Measurements from ENCODE around the gene RYR2.
"Not testable (repeated sequence)": the region's sequence is repeated elsewhere in the genome, so short reads cannot be mapped to it uniquely, and the experiment has no call there.

The RYR2 gene

DNA sequence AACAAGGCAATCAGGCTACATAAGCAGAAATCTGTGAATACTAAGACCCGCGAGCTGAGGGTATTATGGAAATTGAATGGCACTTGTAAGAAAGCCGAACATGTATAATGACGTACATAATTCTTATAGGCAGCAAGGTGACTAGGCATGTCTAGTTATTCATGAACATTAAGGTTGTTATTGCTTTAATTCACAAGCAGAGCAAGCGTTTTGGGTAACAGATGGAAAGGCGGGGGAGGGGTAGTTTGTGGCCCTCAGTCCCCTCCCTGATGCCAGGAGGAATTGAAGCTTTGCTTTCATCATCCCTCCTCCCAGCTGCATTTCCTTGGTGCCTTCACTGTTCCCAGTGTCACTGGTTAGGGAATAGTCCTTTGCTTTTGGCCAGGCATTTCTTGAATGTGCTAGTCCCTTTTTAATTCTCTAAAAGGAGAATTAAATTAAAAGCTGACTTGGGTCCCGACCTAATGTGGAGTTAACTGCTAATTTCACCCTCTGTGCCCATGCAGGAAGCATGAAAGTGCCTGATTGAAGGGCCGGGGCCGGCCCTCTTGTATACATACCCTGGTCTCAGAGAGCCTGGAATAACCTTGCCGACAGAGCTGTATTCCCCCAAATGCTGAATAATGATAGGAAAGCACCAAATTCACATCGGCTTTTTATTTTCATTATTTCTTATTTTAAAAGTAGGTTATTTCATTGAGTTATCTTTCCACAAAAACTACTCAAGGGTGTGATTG, 42.5 kb downstream of the RYR2 start:
- no peak for DNase-seq

DNA sequence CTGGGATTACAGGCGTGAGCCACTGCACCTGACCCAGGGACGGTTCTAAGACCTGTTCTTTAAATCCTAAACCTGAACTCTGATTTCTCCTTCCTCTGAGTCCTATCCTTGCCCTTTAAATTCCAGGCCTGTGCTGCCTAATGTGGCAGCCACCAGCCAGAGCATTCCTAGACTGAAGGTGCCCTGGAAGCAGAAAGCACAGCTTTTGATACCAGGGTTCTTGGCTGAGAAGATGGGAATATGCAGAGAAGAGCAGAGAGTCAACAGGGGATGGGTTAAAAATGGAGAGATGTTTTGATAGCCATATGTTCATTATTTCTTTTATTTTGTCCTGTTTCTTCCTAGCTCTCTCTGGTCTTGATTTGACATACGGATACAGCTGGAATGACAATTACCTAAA, 49.7 kb downstream of the RYR2 start:
- no peak for DNase-seq

DNA sequence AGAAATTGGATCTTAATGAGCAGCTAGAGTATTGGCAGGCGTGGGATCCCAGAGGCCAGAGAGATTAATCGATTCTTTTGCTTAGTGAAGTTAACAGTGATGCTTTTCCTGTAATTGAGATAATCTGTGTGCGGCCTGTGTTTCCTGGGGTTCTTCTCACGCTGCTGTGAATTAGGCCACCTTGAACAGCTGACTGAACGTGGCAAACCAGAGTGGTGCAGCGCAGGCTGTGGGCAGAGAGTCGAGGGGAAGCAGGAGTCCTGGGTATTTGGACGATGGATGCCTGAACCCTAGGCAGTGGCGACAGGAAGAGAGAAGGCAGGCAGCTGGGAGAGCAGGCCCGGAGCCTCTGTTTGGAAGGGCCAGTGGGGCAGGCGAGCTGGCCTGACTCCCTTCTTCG, 51.7 kb downstream of the RYR2 start:
- no peak for DNase-seq

DNA sequence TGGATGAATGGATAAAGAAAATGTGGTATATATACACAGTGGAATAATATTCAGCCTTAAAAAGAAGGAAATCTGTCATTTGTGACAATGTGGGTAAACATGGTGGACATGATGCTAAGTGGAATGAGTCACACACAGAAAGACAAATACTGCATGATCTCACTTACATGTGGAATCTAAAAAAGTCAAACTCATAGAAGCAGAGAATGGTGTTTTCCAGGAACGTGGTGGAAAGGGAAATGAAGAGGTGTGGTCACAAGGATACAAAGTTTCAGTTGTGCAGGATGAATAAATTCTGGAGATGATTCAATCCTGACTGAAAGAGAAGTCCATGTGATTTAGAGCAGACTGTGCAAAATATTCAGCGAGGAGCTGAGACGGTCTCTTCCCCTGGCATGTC, 56.6 kb downstream of the RYR2 start:
- DNase-seq = no peak

DNA sequence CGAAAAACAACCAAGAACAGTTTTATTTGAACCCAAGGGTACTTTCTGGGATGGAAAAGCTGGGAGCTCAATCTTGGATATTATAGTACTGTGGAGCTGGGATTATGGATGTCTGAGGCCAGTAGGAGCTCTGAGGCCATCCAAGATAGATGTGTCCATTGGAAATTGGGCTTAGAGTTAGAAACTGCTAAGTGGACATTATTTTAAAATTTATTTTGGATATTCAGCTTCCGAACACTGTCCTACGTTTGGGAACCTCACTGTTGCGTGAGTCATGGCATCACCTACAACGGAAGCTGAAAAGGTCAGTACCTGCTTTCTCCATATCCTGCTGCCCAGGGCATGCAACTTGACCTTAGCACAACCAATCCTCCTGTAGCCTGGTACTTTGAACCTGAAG, 61.0 kb downstream of the RYR2 start:
- DNase-seq = no peak

DNA sequence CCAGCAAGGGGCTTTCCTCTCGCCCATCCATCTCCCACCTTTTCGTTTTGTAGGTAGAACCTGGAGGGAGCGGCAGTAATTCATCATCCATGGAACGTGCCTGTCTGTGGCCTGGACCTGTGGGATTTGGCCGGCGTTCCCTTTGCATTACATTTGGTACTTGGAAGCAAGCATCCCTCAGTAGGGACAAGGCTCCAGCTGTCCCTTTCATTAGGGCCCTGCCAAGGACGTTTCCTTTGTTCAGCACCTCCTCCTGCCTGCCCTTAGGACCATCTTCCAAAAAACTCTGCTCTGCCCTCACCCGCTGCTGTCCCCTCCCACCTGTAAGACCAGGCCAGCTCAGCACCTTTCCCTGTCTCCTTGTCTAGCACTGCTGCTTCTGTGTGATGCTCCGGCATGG, 62.1 kb downstream of the RYR2 start:
- no peak for DNase-seq

DNA sequence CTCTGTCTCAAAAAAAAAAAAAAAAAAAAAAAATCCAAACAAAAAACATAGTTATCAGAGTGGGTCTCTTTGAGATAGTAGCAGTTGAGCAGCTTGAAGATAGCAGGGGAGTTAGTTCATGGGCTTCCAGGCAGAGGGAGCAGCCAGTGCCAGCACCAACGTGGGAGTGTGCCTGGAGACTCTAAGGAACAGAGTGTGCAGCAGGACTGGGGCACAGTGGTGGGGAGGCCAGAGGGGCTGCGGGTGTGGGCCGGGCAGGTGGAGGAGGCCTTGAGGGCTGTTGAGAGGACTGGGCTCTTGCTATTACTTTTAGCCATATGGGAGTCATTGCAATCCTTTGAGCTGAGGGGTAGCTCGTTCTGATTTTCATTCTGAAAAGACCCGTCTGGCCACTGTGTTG, 63.8 kb downstream of the RYR2 start:
- DNase-seq = no peak

DNA sequence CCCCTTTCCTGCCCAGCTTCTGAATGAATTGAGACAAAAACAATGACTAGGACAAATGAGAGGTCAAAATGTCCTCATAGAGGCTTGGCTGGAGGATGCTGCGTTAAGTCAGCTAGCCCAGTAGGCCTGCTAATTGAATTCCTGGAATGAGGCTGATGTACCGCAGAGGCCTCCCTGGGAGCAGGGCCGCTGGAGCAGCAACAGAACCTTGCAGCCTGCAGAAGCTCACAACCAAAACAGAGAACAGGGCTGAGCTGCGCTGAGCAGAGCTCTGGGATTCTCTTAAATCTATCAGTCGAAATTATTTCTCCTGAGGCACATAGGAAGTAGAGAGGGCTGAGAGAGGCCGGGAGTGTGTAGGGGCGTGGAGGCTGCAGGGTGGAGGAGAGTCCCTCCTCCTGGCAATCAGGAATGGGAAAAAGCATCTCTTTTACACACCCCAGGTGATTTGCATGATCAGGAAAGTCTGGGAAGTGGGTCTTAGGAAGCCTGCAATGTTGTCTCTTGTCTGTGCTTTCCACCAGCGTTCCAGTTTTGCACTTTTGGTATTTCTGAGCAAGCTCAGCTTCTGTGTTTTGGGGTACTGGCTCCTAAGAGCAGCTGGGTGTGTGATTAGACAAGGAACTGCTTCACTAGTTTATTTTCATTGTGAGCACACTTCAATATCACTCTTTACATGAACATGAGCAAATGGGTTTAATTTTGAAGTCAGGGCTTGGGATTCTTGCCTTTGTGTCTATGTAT, 66.5 kb downstream of the RYR2 start:
- DNase-seq = no peak

DNA sequence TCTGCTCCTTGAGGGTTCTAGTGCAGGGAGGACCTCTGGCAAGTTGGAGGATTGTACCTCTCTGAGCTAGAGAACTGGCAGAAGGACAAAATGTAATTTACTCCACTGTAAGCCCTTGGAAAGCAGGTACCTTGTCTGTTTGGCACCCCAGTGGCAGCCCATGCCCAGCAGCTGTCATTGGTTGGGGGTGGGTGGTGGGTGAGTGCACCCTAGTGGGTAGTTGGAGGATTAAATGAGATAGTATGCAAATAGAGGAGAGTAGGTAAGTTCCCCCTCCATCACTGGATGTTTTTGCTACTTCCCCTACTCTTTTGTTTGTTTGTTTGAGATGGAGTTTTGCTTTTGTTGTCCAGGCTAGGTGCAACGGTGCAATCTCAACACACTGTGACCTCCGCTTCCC, 69.8 kb downstream of the RYR2 start:
- no peak for DNase-seq

DNA sequence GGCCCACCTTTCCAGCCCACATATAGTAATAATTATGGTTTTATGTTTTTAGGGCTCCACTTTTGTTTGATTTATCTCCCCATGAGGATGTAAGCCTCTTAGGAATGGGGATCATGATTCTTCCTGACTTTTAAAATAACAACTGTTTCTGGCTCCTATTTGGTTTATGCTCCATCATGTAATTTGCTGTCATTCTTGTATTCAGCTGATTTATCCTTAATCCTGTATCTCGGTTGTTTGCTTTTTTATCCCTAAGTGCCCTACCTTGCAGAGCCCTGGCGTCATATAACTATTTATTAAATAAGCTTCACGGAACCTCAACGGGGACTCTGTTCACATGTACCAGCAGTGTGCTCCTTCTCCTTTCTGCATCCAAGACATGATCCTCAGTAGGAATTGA, 70.7 kb downstream of the RYR2 start:
- DNase-seq = no peak

DNA sequence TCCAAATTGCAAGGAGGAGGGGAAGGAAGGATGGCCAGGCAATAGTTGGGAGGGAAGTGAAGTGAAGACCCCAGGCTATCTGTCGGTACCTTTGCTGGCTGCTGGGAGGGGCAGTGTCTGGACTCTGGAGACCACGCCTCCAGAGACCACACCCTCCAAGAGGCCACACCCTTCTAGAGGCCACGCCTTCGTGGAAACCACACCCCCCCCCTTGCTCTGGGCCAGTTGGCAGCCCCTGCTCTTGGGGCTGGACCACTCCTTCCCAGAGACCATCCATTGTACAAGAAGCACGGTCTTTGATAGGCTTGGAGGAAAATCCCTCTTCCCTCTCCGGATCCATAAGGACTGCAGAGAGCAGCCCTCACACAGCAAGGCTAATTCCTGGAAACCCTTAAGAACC, 73.1 kb downstream of the RYR2 start:
- no peak for DNase-seq

DNA sequence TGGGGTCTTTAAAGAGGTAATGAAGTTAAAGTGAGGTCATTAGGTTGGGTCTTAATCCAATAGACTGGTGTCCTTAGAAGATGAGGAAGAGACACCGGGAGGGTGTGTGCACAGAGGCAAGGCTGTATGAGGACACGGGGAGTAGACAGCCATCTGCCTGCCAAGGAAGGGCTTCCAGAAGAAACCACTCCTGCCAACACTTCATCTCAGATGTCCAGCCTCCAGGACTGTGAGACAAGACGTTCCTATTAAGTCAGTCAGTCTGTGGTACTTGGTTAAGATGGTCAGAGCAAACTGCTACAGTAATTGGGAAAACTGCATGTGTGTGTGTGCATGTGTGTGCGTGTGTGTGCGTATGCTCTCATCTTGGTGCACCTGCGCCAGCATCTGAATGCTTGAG, 77.1 kb downstream of the RYR2 start:
- no peak for DNase-seq

DNA sequence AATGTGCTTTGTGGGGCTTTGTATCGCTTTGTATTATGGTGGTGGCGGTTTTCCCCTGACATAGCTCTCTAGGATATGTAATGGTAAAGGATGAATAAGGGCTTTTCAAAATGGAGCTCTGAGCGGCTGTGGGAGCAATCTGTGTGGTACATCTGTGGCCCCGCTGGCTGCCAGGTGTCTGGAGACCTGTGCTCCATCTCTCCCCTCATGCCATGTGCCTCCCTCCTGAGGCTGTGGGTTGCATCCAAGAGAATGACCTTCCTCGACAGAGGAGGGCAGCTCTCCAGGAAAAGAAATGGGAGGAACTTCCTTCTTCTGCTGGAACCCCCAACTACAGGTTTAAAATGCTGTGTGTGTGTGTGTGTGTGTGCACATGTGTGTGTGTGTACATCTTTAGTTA, 78.7 kb downstream of the RYR2 start:
- no peak for DNase-seq

DNA sequence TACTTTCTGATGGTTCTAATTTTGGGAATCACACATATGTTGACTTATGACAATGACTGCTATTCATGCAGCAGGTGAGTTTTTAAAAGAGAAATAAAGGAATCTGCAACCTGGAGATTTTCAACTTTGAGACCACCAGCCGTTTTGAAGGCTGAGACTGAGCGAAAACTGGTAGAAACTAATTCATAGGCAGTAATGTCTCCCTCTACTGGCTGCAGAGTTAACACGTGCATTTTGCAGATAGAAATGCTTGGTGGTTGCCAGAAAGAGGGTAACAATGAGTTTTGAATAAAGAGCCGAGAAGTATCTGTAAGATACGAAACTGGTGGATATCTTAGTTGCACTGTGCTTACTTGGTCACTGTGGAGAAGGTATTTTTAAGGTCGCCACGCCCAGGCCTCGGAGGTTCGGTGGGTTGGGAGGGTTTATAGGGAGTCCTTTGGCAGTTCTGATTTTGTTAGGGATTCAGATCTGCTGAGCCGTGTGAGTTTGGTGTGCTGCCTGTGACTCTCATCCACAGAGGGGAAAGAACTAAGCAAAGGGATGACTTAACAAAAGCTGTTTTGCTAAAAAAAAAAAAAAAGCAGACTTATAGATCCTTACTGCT, 83.0 kb downstream of the RYR2 start:
- no peak for DNase-seq

DNA sequence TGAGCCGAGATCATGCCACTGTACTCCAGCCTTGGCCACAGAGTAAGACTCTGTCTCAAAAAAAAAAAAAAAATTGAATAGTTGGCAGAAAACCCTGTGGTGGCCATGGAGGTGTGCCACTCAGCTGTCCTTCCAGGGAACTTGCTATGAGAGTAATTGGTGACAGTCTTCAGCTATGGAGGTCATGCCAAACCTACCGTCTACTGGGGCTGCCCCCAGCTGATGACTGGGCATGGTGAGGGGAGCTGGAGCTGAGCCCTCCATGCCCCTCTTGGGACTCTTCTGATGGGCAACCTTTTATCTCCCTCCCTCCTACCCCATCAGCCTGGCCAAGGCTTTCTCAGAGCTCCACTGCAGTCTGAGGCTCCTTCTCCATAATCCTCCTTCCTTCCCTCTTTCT, 84.2 kb downstream of the RYR2 start:
- no peak for DNase-seq

DNA sequence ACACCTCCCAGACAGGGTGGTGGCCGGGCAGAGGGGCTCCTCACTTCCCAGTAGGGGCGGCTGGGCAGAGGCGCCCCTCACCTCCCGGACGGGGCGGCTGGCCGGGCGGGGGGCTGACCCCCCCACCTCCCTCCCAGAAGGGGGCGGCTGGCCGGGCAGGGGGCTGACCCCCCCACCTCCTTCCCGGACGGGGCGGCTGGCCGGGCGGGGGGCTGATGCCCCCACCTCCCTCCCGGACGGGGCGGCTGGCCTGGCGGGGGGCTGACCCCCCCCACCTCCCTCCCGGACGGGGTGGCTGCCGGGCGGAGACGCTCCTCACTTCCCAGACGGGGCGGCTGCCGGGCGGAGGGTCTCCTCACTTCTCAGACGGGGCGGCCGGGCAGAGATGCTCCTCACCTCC, 85.3 kb downstream of the RYR2 start:
- DNase-seq = not testable (repeated sequence)

DNA sequence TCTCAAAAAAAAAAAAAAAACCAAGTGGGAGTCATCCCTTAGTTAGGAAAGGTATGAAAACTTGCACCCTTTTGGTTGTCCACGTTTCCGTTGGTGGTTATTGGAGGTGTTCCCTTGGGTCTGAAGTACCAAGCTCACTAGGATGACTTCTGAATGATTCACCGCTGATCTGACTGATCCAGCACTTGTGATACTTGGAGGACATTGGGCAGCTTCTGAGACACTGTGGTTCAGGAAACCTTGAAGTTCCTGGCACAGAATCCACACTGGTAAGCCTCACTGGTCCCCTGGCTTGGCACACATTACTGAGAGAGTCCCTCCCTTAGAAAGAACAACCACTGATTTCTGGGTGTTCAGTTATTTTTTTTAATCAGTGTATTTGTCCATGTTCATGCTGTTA, 91.9 kb downstream of the RYR2 start:
- DNase-seq = no peak

DNA sequence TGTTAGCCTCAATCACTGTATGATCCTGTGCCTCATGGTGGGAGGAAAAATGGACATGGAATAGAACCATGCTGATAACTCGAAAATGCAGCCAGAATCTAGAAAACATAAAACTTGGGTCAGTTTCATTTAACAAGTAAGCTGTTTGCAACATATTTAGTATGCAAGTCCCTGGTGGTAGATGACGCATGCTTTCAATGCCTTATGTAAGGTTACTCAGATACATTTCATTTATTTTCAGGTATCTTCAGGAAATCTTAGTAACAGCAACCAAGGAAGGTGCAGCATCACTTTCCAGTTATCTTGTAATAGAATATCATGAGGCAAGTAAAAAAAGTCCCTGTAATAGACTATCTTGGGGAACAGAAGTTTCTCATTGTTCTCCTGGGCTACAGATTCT, 92.9 kb downstream of the RYR2 start:
- no peak for DNase-seq

DNA sequence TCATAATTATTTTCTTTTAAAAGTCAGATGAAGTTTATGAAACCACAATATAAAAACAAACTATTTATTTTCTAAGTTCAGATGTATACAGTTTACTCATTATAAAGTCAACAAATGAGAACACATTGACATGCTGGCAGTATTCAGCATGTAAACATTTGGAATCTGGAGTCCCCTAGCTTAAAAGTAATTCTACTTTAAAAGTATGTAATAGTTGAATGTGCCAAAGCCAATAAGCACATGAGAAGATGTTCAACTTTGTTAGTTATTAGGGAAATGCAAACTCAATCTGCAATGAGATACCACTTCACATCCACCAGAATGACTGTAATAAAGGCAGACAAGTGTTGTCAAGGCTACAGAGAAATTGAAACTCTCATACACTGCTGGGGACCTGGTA, 96.6 kb downstream of the RYR2 start:
- no peak for DNase-seq

DNA sequence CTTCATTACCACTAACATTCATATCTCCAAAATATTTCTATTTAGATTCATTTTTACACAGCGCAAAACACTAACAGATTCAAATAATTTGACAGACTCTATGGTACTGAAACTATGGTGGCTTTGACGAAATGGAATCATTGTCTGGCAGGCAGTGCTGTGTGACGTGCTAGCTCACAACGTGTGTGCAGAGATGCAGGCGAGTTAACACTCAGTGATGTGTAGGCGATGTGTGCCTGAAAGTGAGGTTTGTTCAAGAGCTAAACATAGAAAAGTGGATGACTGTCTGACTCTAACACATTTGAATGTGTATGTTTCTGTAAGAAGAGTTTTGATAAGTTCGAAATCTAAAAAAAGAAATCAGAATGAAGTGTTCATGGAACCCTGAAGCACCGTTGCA, 97.7 kb downstream of the RYR2 start:
- no peak for DNase-seq

DNA sequence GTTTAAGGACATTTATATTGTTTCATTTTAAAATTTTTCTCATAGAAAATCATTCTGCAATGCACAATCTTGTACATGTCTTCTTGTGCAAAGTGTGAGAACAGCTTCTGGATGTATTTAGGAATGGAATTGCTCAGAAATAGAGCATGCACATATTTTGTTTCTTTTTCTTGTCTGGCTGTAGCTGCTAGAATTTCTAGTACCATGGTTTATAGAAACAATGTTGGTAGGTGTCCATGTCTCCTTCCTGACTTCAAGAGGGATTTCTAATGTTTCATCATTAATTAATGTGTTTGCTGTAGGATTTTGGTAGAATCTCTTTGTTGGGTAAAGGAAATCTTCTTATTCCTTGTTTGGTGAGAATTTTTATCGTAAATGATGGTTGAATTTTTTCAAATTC, 99.0 kb downstream of the RYR2 start:
- no peak for DNase-seq

DNA sequence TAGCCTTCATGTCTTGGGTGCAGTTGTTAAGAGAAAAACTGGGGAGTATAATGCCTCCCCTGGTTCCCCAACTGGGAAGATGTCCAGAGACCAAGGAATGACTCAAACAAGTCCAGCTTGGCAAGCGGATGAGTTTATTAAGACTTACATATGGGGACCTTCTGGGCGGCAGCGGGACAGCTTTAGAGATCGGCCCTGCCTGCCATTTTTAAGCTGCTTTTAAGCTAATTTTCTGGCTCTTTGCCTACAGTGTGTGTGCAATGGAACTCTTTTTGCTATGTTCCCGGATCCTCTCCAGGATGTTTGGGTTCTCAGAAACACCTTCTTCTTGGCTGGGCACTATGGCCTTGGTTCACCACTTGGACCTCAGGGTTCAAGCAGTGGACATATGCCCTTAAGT, 99.5 kb downstream of the RYR2 start:
- DNase-seq = no peak

DNA sequence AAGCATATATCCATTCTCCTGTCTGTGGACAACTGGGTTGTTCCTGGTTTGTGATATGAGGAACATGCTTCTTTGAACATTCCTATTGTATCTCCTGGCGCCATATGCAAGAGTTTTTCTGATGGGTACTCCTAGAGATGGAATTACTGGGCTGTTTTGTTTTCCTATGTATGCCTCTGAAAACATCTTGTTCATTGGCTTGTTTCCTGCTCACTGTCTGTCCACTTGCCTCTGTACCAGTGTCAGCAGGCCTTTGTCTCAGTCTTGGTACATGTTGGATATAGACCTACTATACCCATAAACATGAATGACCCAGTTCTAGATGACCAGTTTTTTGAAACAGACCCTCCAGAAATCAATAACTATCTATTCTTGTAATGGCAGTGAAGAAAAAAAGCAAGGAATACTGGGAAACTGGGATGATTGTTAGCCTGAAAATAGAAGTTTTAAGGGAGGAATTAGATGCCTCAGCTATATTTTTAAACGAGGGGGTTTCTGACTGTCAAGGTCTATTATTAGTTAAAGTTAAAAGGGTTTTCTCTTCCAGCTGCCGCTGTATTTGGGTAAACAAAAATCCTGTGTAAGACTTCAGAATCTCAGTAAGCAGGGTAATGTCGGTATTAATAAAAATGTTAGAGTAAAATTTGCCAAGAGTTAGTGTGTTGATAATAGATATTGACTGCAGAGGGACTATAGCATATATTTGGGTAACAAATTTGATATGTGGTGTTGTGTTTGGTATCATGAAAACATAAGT, 103.6 kb downstream of the RYR2 start:
- DNase-seq = no peak
